ENCODE data around the gene TRA2B.
A peak's percentile ranks its signal among the peaks of the same experiment; 100 is the strongest.

Gene TRA2B

GRCh38 chr3:185937689-185938374 lies at the start of gene TRA2B:
TRA2B (minus strand) TSS chr3:185938014; CDS start chr3:185937860, 154 bp downstream.
- peak; percentile 99 for DNase-seq

- peak; percentile 64 for DNase-seq
Observed at GRCh38 chr3:185986198-185986777, 48.5 kb upstream of the TRA2B start.

- DNase-seq, result no peak
Observed at GRCh38 chr3:185984203-185984602, 46.4 kb upstream of the TRA2B start.

GRCh38 chr3:185983495-185984141 lies 45.8 kb upstream of the TRA2B start:
- DNase-seq, result peak; percentile 61

GRCh38 chr3:185982632-185983031 lies 44.8 kb upstream of the TRA2B start:
- DNase-seq, result no peak

GRCh38 chr3:185981621-185982020 lies 43.8 kb upstream of the TRA2B start:
- peak; percentile 19 for DNase-seq

- no peak for DNase-seq
Observed at GRCh38 chr3:185979721-185980121, 41.9 kb upstream of the TRA2B start.

- DNase-seq, result no peak
Observed at GRCh38 chr3:185978516-185978915, 40.7 kb upstream of the TRA2B start.

- DNase-seq, result no peak
Observed at GRCh38 chr3:185977679-185978040, 39.8 kb upstream of the TRA2B start.

- DNase-seq, result peak; percentile 52
Observed at GRCh38 chr3:185976977-185977678, 39.3 kb upstream of the TRA2B start.

GRCh38 chr3:185976100-185976499 lies 38.3 kb upstream of the TRA2B start:
- DNase-seq, result no peak

- no peak for DNase-seq
Observed at GRCh38 chr3:185971579-185971978, 33.8 kb upstream of the TRA2B start.

GRCh38 chr3:185968168-185968567 lies 30.4 kb upstream of the TRA2B start:
- no peak for DNase-seq

GRCh38 chr3:185966655-185967054 lies 28.8 kb upstream of the TRA2B start:
- no peak for DNase-seq

GRCh38 chr3:185965496-185965895 lies 27.7 kb upstream of the TRA2B start:
- no peak for DNase-seq

- DNase-seq, result no peak
Observed at GRCh38 chr3:185961675-185962232, 23.9 kb upstream of the TRA2B start.

- DNase-seq, result no peak
Observed at GRCh38 chr3:185960522-185961288, 22.9 kb upstream of the TRA2B start.

GRCh38 chr3:185959609-185960521 lies 22.1 kb upstream of the TRA2B start:
- DNase-seq, result peak; percentile 59

- DNase-seq, result no peak
Observed at GRCh38 chr3:185958626-185959025, 20.8 kb upstream of the TRA2B start.

- no peak for DNase-seq
Observed at GRCh38 chr3:185956244-185956643, 18.4 kb upstream of the TRA2B start.

- DNase-seq, result no peak
Observed at GRCh38 chr3:185954366-185954723, 16.5 kb upstream of the TRA2B start.

- no peak for DNase-seq
Observed at GRCh38 chr3:185950728-185951127, 12.9 kb upstream of the TRA2B start.

Measured in fibroblast of skin of right quadriceps (primary cell).